IPS-NIHi11 (cell line): ENCODE results near the gene SF3B4.

Experiments used
- DNase-seq: peaks from one replicate; pipeline ENCODE4 v3.0.0; 2012; ENCODE audit warnings: mixed read lengths, low spot score

Gene SF3B4

GRCh38 chr1:149933208-149933607, 5.6 kb upstream of the SF3B4 start:
- DNase-seq, result no peak

- DNase-seq, result no peak
These were observed 4.9 kb upstream of the SF3B4 start for GRCh38 chr1:149932474-149932873.

GRCh38 chr1:149931212-149931790, 3.7 kb upstream of the SF3B4 start:
- DNase-seq, result no peak

GRCh38 chr1:149929856-149930255, 2.3 kb upstream of the SF3B4 start:
- DNase-seq, result no peak

- DNase-seq, result no peak
These were observed 760 bp upstream of the SF3B4 start for GRCh38 chr1:149928401-149928724.

GRCh38 chr1:149927056-149927562, 494 bp downstream of the SF3B4 start:
- DNase-seq, result no peak

GRCh38 chr1:149926296-149926695, 1.3 kb downstream of the SF3B4 start:
- DNase-seq, result no peak

GRCh38 chr1:149925751-149926150, 1.9 kb downstream of the SF3B4 start:
- DNase-seq, result no peak

- DNase-seq, result no peak
These were observed 2.3 kb downstream of the SF3B4 start for GRCh38 chr1:149925345-149925744.

GRCh38 chr1:149923626-149924025, 4.0 kb downstream of the SF3B4 start:
- DNase-seq, result no peak

GRCh38 chr1:149917571-149918144, 9.9 kb downstream of the SF3B4 start, which contains the start of gene SV2A:
TSS of gene SV2A (minus strand) at chr1:149917844. CDS start at chr1:149913840, 4,004 bp downstream.
- DNase-seq, result peak; percentile 90

GRCh38 chr1:149916898-149917252, 10.7 kb downstream of the SF3B4 start:
- DNase-seq, result no peak

GRCh38 chr1:149916193-149916897, 11.3 kb downstream of the SF3B4 start:
- no peak for DNase-seq

GRCh38 chr1:149915429-149916192, 12.0 kb downstream of the SF3B4 start:
- DNase-seq, result no peak

- no peak for DNase-seq
These were observed 13.1 kb downstream of the SF3B4 start for GRCh38 chr1:149914545-149914944.

GRCh38 chr1:149906570-149907075, 21.0 kb downstream of the SF3B4 start:
- DNase-seq, result no peak

- peak; percentile 51 for DNase-seq
These were observed 23.6 kb downstream of the SF3B4 start for GRCh38 chr1:149903836-149904491.

- peak; percentile 96 for DNase-seq
These were observed 27.9 kb downstream of the SF3B4 start, which contains the start of gene BOLA1 for GRCh38 chr1:149899460-149900284. TSS of gene BOLA1 (plus strand) at chr1:149899568. CDS start at chr1:149900060, 492 bp downstream.

GRCh38 chr1:149896575-149896974, 31.0 kb downstream of the SF3B4 start:
- DNase-seq, result no peak

GRCh38 chr1:149888999-149889289, 38.7 kb downstream of the SF3B4 start:
- no peak for DNase-seq
